NCI-H128 (cell line): ENCODE results near the gene TMEM182.

Experiments
- DNase-seq: peaks from one replicate; lab custom pipeline; 2025; ENCODE audit not compliant: unreplicated experiment; lab: John Stamatoyannopoulos, UW

TMEM182 gene

GRCh38 chr2:102761763-102762162, at the start of gene TMEM182:
TMEM182 (plus strand) TSS chr2:102762031; CDS start chr2:102762218, 187 bp downstream.
- DNase-seq, result no peak

GRCh38 chr2:102717308-102718018, 44.4 kb upstream of the TMEM182 start:
- DNase-seq, result no peak

- no peak for DNase-seq
Measured at GRCh38 chr2:102718387-102719316, 43.2 kb upstream of the TMEM182 start.

GRCh38 chr2:102724016-102724490, 37.8 kb upstream of the TMEM182 start:
- DNase-seq, result no peak

- DNase-seq, result no peak
Measured at GRCh38 chr2:102724553-102724952, 37.3 kb upstream of the TMEM182 start.

- no peak for DNase-seq
Measured at GRCh38 chr2:102726128-102727087, 35.4 kb upstream of the TMEM182 start.

GRCh38 chr2:102735416-102736109, 26.3 kb upstream of the TMEM182 start:
- no peak for DNase-seq

- peak; percentile 13 for DNase-seq
Measured at GRCh38 chr2:102736110-102736409, 25.8 kb upstream of the TMEM182 start.

GRCh38 chr2:102736410-102737409, 25.1 kb upstream of the TMEM182 start:
- DNase-seq, result peak; percentile 58

- DNase-seq, result no peak
Measured at GRCh38 chr2:102737431-102737830, 24.4 kb upstream of the TMEM182 start.

- no peak for DNase-seq
Measured at GRCh38 chr2:102743259-102743658, 18.6 kb upstream of the TMEM182 start.

GRCh38 chr2:102748107-102748506, 13.7 kb upstream of the TMEM182 start:
- no peak for DNase-seq

GRCh38 chr2:102749938-102750337, 11.9 kb upstream of the TMEM182 start:
- DNase-seq, result no peak

- peak; percentile 42 for DNase-seq
Measured at GRCh38 chr2:102753563-102754159, 8.2 kb upstream of the TMEM182 start.

GRCh38 chr2:102754456-102755145, 7.2 kb upstream of the TMEM182 start:
- no peak for DNase-seq

- DNase-seq, result no peak
Measured at GRCh38 chr2:102755284-102755683, 6.5 kb upstream of the TMEM182 start.

GRCh38 chr2:102758439-102758838, 3.4 kb upstream of the TMEM182 start:
- DNase-seq, result no peak

GRCh38 chr2:102764083-102764482, 2.3 kb downstream of the TMEM182 start:
- DNase-seq, result no peak
